ENCODE results near the gene IL5RA. TPM values are rescaled to one million over a fixed set of nuclear protein-coding genes. Genes with fewer than 3 reads are reported as not detected.

Gene IL5RA
- total and polyA plus RNA-seq, 9 of the 15 experiments (the other 6 are each of a cell fraction or from before 2014, with no cell fraction given) = 0.07 to 0.28 (median 0.14) TPM; not detected in 4

DNA sequence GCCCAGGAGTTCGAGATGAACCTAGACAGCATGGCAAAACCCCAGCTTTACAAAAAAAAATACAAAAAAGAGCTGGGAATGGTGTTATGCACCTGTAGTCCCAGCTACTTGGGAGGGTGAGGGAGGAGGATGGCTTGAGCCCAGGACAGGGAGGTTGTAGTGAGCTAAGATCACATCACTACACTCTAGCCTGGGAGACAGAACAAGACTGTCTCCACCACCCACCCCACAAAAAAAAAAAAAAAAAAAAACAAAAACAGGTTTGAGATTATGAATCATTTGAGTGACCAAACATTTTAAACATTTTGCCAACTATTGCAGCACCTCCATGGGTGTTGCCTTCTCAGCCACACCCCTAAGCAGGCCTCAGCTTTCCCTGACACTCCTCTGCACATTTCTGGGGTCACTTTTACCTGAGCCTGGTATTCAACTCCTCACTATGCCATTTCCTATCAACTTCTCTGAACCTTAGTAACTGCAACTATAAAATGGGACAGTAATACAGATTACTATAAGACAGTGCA, 41.8 kb downstream of the IL5RA start:
- H3K27me3 ChIP-seq (ENCODE audit: control insufficient read depth in 2 of 2, insufficient read depth in 2 of 2, low read length in 2 of 2) = peaks cover 5 to 6% of the 10 kb centered on the region in 2 experiments; a peak in 3 of 5 replicates
- in situ Hi-C loops (cut with MboI) = no loop called here
- no peaks in the 10 kb centered on the region for H3K36me3 ChIP-seq (ENCODE audit: control insufficient read depth, insufficient read depth, low read length)
- H3K9me1 ChIP-seq (ENCODE audit: control insufficient read depth, insufficient read depth, low read length) = no peaks in the 10 kb centered on the region
- no peaks in the 10 kb centered on the region for H3K4me1 ChIP-seq (replicated peaks in 1 of 2; ENCODE audit: control insufficient read depth in 2 of 2, insufficient read depth in 2 of 2, low read length in 2 of 2)
- intact Hi-C loops (cut with micrococcal nuclease) = no loop called here
- BruUV-seq (replicated peaks) = no TSS peak
- H3K27ac ChIP-seq (ENCODE audit: extremely low read depth, low read depth, low read length) = no peak overlapping the region
- CTCF ChIA-PET (ENCODE audit: low intra/inter-chr PET ratio) = no interaction called here
- H3K4me2 ChIP-seq (ENCODE audit: insufficient read depth, low read length) = no peak overlapping the region
- H2AFZ ChIP-seq (ENCODE audit: low read depth, low read length) = no peak overlapping the region
- POLR2A ChIA-PET = interaction anchor here (0.7 to 1.0 kb wide), 2 partner anchors 21 to 669 kb away, joined by 3 read pairs; no protein-coding TSS in a partner anchor
- WGBS (ENCODE audit: insufficient coverage, low coverage, missing lambda C conversion rate) = 0% methylated on average over 1 of the region's 1 CpG
- H3K79me2 ChIP-seq (ENCODE audit: control insufficient read depth, insufficient read depth, low read length) = no peaks in the 10 kb centered on the region
- H3K4me3 ChIP-seq = no peak overlapping the region
- no peak for DNase-seq (ENCODE audit: extremely low read depth in 1 of 4, low spot score in 3 of 4)
- no peak for FAIRE-seq
- no peak for ATAC-seq
- H4K20me1 ChIP-seq (replicated peaks; ENCODE audit: control insufficient read depth, insufficient read depth, low read length) = no peaks in the 10 kb centered on the region
- H3K9me3 ChIP-seq (replicated peaks; ENCODE audit: control insufficient read depth, insufficient read depth, low read depth, low read length) = no peaks in the 10 kb centered on the region
- H3K9ac ChIP-seq (ENCODE audit: insufficient read depth in 1 of 2, low read depth in 2 of 2, low read length in 2 of 2) = no peak overlapping the region
- TF ChIP-seq ZNF766 (CRISPR knock-in tag; conservative IDR thresholded peaks at IDR 0.05) (no peak), ELK1 (CRISPR knock-in tag; IDR thresholded peaks at IDR 0.05) (no peak), THRAP3 (IDR thresholded peaks at IDR 0.05; ENCODE audit: borderline replicate concordance) (no peak), TAF15 (IDR thresholded peaks at IDR 0.05; ENCODE audit: low read depth, low read length) (no peak), HNRNPUL1 (IDR thresholded peaks at IDR 0.05; ENCODE audit: low read length) (no peak), FOXO4 (CRISPR knock-in tag; IDR thresholded peaks at IDR 0.05) (no peak), PTBP1 (IDR thresholded peaks at IDR 0.05; ENCODE audit: low read depth, low read length) (no peak), KLF1 (tag; IDR thresholded peaks at IDR 0.05) (no peak), SAP30 (IDR thresholded peaks at IDR 0.05; ENCODE audit: borderline replicate concordance, insufficient read depth, low read depth, low read length, poor library complexity, severe bottlenecking) (no peak), ELF4 (CRISPR knock-in tag; IDR thresholded peaks at IDR 0.05) (no peak), SIN3A (IDR thresholded peaks at IDR 0.05; ENCODE audit: borderline replicate concordance in 2 of 2, control insufficient read depth in 1 of 2, low read depth in 2 of 2, low read length in 2 of 2) (no peak)
- TF ChIP-seq, protein P1, sequence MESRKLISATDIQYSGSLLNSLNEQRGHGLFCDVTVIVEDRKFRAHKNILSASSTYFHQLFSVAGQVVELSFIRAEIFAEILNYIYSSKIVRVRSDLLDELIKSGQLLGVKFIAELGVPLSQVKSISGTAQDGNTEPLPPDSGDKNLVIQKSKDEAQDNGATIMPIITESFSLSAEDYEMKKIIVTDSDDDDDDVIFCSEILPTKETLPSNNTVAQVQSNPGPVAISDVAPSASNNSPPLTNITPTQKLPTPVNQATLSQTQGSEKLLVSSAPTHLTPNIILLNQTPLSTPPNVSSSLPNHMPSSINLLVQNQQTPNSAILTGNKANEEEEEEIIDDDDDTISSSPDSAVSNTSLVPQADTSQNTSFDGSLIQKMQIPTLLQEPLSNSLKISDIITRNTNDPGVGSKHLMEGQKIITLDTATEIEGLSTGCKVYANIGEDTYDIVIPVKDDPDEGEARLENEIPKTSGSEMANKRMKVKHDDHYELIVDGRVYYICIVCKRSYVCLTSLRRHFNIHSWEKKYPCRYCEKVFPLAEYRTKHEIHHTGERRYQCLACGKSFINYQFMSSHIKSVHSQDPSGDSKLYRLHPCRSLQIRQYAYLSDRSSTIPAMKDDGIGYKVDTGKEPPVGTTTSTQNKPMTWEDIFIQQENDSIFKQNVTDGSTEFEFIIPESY (CRISPR knock-in tag; IDR thresholded peaks at IDR 0.05) = no peak
- TF ChIP-seq, protein P2, sequence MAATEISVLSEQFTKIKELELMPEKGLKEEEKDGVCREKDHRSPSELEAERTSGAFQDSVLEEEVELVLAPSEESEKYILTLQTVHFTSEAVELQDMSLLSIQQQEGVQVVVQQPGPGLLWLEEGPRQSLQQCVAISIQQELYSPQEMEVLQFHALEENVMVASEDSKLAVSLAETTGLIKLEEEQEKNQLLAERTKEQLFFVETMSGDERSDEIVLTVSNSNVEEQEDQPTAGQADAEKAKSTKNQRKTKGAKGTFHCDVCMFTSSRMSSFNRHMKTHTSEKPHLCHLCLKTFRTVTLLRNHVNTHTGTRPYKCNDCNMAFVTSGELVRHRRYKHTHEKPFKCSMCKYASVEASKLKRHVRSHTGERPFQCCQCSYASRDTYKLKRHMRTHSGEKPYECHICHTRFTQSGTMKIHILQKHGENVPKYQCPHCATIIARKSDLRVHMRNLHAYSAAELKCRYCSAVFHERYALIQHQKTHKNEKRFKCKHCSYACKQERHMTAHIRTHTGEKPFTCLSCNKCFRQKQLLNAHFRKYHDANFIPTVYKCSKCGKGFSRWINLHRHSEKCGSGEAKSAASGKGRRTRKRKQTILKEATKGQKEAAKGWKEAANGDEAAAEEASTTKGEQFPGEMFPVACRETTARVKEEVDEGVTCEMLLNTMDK (IDR thresholded peaks at IDR 0.05; ENCODE audit: borderline replicate concordance, insufficient read depth, low read depth, low read length, poor library complexity, severe bottlenecking) = no peak
- TF ChIP-seq, protein P3, sequence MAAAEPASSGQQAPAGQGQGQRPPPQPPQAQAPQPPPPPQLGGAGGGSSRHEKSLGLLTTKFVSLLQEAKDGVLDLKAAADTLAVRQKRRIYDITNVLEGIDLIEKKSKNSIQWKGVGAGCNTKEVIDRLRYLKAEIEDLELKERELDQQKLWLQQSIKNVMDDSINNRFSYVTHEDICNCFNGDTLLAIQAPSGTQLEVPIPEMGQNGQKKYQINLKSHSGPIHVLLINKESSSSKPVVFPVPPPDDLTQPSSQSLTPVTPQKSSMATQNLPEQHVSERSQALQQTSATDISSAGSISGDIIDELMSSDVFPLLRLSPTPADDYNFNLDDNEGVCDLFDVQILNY (CRISPR knock-in tag; IDR thresholded peaks at IDR 0.05) = no peak

Measured in K562 (cell line).